Measurements from ENCODE around the gene FAM180A. TPM values are rescaled to one million over a fixed set of nuclear protein-coding genes. Genes with fewer than 3 reads are reported as not detected.

Gene FAM180A
- total RNA-seq, 1 donor from 2014 or later: not detected

- no peak overlapping the region for H3K27ac Mint-ChIP-seq (ENCODE audit: unreplicated experiment)
- no peaks in the 10 kb centered on the region for H3K36me3 Mint-ChIP-seq (ENCODE audit: low read depth, unreplicated experiment)
- DNase-seq (ENCODE audit: low spot score): no peak
- no peaks in the 10 kb centered on the region for H3K9me3 Mint-ChIP-seq (ENCODE audit: unreplicated experiment)
- TF ChIP-seq CTCF (IDR thresholded peaks at IDR 0.05; ENCODE audit: unreplicated experiment): no peak
- H3K27me3 Mint-ChIP-seq (ENCODE audit: unreplicated experiment): no peaks in the 10 kb centered on the region
- H3K4me1 Mint-ChIP-seq (ENCODE audit: unreplicated experiment): no peaks in the 10 kb centered on the region
- no peak overlapping the region for H3K4me3 Mint-ChIP-seq (ENCODE audit: unreplicated experiment)
Measured at GRCh38 chr7:135772639-135773222, 24.1 kb upstream of the FAM180A start.

- Mint-ChIP-seq H3K9me3 (ENCODE audit: unreplicated experiment) (no peaks in the 10 kb centered on the region), H3K27me3 (ENCODE audit: unreplicated experiment) (no peaks in the 10 kb centered on the region), H3K36me3 (ENCODE audit: low read depth, unreplicated experiment) (no peaks in the 10 kb centered on the region), H3K4me1 (ENCODE audit: unreplicated experiment) (no peaks in the 10 kb centered on the region), H3K27ac (ENCODE audit: unreplicated experiment) (no peak overlapping the region), H3K4me3 (ENCODE audit: unreplicated experiment) (no peak overlapping the region)
- no peak for DNase-seq (ENCODE audit: low spot score)
- TF ChIP-seq CTCF (IDR thresholded peaks at IDR 0.05; ENCODE audit: unreplicated experiment): no peak
Measured at GRCh38 chr7:135771961-135772638, 23.5 kb upstream of the FAM180A start.

GRCh38 chr7:135771051-135771450, 22.4 kb upstream of the FAM180A start:
- no peak for DNase-seq (ENCODE audit: low spot score)
- Mint-ChIP-seq H3K27ac (ENCODE audit: unreplicated experiment) (no peak overlapping the region), H3K4me1 (ENCODE audit: unreplicated experiment) (no peaks in the 10 kb centered on the region), H3K36me3 (ENCODE audit: low read depth, unreplicated experiment) (no peaks in the 10 kb centered on the region), H3K27me3 (ENCODE audit: unreplicated experiment) (no peaks in the 10 kb centered on the region), H3K9me3 (ENCODE audit: unreplicated experiment) (no peaks in the 10 kb centered on the region), H3K4me3 (ENCODE audit: unreplicated experiment) (no peak overlapping the region)
- TF ChIP-seq CTCF (IDR thresholded peaks at IDR 0.05; ENCODE audit: unreplicated experiment): no peak

GRCh38 chr7:135770139-135770710, 21.6 kb upstream of the FAM180A start:
- TF ChIP-seq CTCF (IDR thresholded peaks at IDR 0.05; ENCODE audit: unreplicated experiment): no peak
- Mint-ChIP-seq H3K27ac (ENCODE audit: unreplicated experiment) (no peak overlapping the region), H3K36me3 (ENCODE audit: low read depth, unreplicated experiment) (no peaks in the 10 kb centered on the region), H3K4me1 (ENCODE audit: unreplicated experiment) (no peaks in the 10 kb centered on the region), H3K9me3 (ENCODE audit: unreplicated experiment) (no peaks in the 10 kb centered on the region), H3K4me3 (ENCODE audit: unreplicated experiment) (no peak overlapping the region), H3K27me3 (ENCODE audit: unreplicated experiment) (no peaks in the 10 kb centered on the region)
- no peak for DNase-seq (ENCODE audit: low spot score)

Data from endothelial cell (in vitro differentiated cells).